Cardiac fibroblast (primary cell): ENCODE data around the gene P2RY1.
"Not testable (repeated sequence)": the region's sequence is repeated elsewhere in the genome, so short reads cannot be mapped to it uniquely, and the experiment has no call there.

Experiments used
- DNase-seq, 2 donors: peaks; one replicate each; pipeline versions ENCODE4 v3.0.0 to v3.0.0-alpha.2; 2010; ENCODE audit warnings: low read depth in 2 of 2
- H3K4me3 ChIP-seq, 2 donors: replicated peaks in 1 of 2; 1 replicate in 1 of 2; 2 replicates in 1 of 2; pipeline ENCODE4 v1.5.1; 2011; ENCODE audit warnings: low read depth in 2 of 2, low read length in 2 of 2, mild to moderate bottlenecking in 2 of 2, moderate library complexity in 1 of 2
- CTCF ChIP-seq: IDR thresholded peaks from one replicate; pipeline ENCODE4 v1.5.1; 2011; ENCODE audit warnings: low read depth, mild to moderate bottlenecking, low read length, inconsistent platforms

Gene P2RY1

DNA sequence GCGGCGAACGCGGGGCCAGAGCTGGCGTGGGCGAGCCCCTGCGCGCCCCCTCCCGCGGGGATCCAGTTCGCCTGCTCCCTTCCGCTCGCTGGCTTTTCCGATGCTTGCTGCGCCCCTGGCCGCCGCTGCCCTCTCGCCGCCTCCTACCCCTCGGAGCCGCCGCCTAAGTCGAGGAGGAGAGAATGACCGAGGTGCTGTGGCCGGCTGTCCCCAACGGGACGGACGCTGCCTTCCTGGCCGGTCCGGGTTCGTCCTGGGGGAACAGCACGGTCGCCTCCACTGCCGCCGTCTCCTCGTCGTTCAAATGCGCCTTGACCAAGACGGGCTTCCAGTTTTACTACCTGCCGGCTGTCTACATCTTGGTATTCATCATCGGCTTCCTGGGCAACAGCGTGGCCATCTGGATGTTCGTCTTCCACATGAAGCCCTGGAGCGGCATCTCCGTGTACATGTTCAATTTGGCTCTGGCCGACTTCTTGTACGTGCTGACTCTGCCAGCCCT is 721 bp downstream of the P2RY1 start:
- H3K4me3 ChIP-seq, result peak overlapping the region; percentile 66 to 75
- peak; percentile 33 to 34 for DNase-seq
- no peak for TF ChIP-seq CTCF

- no peak for TF ChIP-seq CTCF
- no peak for DNase-seq
- peak overlapping the region in 1 of 2 donors; percentile 66 for H3K4me3 ChIP-seq
Measured at GRCh38 chr3:152836269-152836668, 1.3 kb downstream of the P2RY1 start.

- no peak overlapping the region for H3K4me3 ChIP-seq
- TF ChIP-seq CTCF, result no peak
- DNase-seq, result no peak
Measured at GRCh38 chr3:152839511-152839910, 4.6 kb downstream of the P2RY1 start.

DNA sequence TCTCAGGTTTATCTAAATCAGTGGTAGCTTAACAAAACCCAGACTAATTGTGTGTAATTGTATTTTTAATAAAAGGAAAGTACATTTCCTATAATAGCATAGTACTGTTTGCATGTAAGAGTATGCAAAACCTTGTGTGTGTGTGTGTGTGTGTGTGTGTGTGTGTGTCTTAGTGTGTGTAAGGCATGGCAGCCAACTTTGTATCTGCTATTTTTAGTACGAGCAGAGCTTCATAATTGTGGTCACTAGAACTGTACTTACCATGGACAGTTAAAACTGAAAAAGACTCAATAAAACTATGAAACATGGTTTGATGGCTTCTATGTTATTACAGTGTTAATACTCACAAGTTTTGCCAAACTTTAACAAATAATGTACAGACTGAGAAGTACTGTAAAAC is 6.2 kb downstream of the P2RY1 start:
- no peak overlapping the region for H3K4me3 ChIP-seq
- DNase-seq, result no peak
- TF ChIP-seq CTCF, result no peak

DNA sequence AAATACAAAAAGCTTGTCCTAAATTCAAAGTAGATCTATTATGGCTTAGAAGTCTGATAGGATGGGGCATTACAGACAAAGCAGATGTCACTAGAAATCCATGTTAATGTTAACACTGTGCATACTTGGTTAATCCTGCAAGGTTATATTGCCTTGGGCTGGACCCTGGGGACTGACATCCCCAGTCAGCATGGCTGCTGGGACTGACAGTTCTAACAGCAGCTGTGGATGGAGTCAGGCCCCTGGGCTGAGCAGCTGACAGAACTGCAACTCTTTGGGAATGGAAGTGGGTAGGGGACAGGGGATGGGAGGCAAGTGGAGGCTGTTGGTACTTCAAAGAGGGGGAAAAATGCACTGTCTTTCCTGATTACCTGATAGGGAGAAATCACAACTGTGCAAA is 7.5 kb downstream of the P2RY1 start:
- no peak overlapping the region for H3K4me3 ChIP-seq
- DNase-seq, result no peak
- TF ChIP-seq CTCF, result no peak

- TF ChIP-seq CTCF, result no peak
- DNase-seq, result no peak
- no peak overlapping the region for H3K4me3 ChIP-seq
Measured at GRCh38 chr3:152843955-152844354, 9.0 kb downstream of the P2RY1 start.

DNA sequence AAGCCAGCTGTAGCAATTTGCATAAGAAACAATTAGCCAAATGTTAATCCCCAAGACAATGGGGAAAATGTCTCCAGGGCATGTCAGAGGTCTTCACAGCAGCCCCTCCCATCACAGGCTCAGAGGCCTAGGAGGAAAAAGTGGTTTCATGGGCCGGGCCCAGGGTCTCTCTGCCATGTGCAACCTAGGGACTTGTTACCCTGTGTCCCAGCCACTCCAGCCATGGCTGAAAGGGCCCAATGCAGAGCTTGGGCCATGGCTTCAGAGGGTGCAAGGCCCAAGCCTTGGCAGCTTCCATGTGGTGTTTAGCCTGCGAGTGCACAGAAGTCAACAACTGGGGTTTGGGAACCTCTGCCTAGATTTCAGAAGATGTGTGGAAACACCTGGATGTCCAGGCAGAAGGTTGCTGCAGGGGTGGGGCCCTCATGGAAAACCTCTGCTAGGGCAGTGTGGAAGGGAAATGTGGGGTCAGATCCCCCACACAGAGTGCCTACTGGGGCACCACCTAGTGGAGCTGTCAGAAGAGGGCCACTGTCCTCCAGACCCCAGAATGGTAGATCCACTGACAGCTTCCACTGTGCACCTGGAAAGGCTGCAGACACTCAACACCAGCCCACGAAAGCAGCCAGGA is 11.8 kb downstream of the P2RY1 start:
- not testable (repeated sequence) for DNase-seq, H3K4me3 ChIP-seq

- DNase-seq, H3K4me3 ChIP-seq: not testable (repeated sequence)
Measured at GRCh38 chr3:152847599-152847998, 12.7 kb downstream of the P2RY1 start.
